Measurements from ENCODE around the gene PRPH.
"Not testable (repeated sequence)": the region's sequence is repeated elsewhere in the genome, so short reads cannot be mapped to it uniquely, and the experiment has no call there.

GRCh38 chr12:49310451-49311000 lies 15.6 kb downstream of the PRPH start:
- not testable (repeated sequence) for TF ChIP-seq POLR2AphosphoS5 (IDR thresholded peaks at IDR 0.05; ENCODE audit: low read length); RAD21 (IDR thresholded peaks at IDR 0.05; ENCODE audit: insufficient read depth, low read depth, low read length); ZNF274 (IDR thresholded peaks at IDR 0.05; ENCODE audit: insufficient read depth, insufficient read length); TAF1 (IDR thresholded peaks at IDR 0.05; ENCODE audit: borderline replicate concordance, low read depth, low read length); SPI1 (IDR thresholded peaks at IDR 0.05; ENCODE audit: borderline replicate concordance, insufficient read depth, low read depth, low read length); LARP7 (IDR thresholded peaks at IDR 0.05)
- TF ChIP-seq, protein P1, sequence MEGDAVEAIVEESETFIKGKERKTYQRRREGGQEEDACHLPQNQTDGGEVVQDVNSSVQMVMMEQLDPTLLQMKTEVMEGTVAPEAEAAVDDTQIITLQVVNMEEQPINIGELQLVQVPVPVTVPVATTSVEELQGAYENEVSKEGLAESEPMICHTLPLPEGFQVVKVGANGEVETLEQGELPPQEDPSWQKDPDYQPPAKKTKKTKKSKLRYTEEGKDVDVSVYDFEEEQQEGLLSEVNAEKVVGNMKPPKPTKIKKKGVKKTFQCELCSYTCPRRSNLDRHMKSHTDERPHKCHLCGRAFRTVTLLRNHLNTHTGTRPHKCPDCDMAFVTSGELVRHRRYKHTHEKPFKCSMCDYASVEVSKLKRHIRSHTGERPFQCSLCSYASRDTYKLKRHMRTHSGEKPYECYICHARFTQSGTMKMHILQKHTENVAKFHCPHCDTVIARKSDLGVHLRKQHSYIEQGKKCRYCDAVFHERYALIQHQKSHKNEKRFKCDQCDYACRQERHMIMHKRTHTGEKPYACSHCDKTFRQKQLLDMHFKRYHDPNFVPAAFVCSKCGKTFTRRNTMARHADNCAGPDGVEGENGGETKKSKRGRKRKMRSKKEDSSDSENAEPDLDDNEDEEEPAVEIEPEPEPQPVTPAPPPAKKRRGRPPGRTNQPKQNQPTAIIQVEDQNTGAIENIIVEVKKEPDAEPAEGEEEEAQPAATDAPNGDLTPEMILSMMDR (IDR thresholded peaks at IDR 0.05 in 2 of 3, conservative IDR thresholded peaks at IDR 0.05 in 1 of 3; ENCODE audit: control insufficient read depth in 2 of 3, extremely low read depth in 1 of 3, insufficient read depth in 1 of 3, low read depth in 3 of 3, low read length in 3 of 3): not testable (repeated sequence)
